Stimulated activated CD4-positive, alpha-beta T cell treated with anti-CD3 and anti-CD28 coated beads, Interleukin-1b, Interleukin-23, amount 100 ng/mL, for 48 hours (primary cell): ENCODE data around the gene USB1.

Experiments used
- DNase-seq: peaks from one replicate; pipeline ENCODE4 v3.0.0-alpha.2; 2020

Gene USB1

GRCh38 chr16:58035356-58036170, 34.4 kb downstream of the USB1 start:
- DNase-seq, result no peak

GRCh38 chr16:58036943-58037342, 35.7 kb downstream of the USB1 start:
- DNase-seq, result no peak

- DNase-seq, result no peak
These were observed 36.3 kb downstream of the USB1 start for GRCh38 chr16:58037365-58038057.

GRCh38 chr16:58038219-58038641, 37.0 kb downstream of the USB1 start:
- no peak for DNase-seq

- DNase-seq, result no peak
These were observed 38.8 kb downstream of the USB1 start for GRCh38 chr16:58039829-58040495.

GRCh38 chr16:58040496-58040846, 39.3 kb downstream of the USB1 start:
- DNase-seq, result no peak

- DNase-seq, result no peak
These were observed 39.9 kb downstream of the USB1 start for GRCh38 chr16:58040945-58041627.

- no peak for DNase-seq
These were observed 40.4 kb downstream of the USB1 start for GRCh38 chr16:58041628-58041955.

GRCh38 chr16:58042001-58042885, 41.0 kb downstream of the USB1 start:
- DNase-seq, result no peak

GRCh38 chr16:58042886-58043515, 41.8 kb downstream of the USB1 start:
- no peak for DNase-seq

- DNase-seq, result no peak
These were observed 42.5 kb downstream of the USB1 start for GRCh38 chr16:58043571-58044155.

GRCh38 chr16:58044266-58045019, 43.2 kb downstream of the USB1 start:
- DNase-seq, result no peak

GRCh38 chr16:58045096-58045495, 43.9 kb downstream of the USB1 start:
- DNase-seq, result no peak

GRCh38 chr16:58046054-58046881, 45.1 kb downstream of the USB1 start:
- DNase-seq, result no peak

GRCh38 chr16:58046936-58047335, 45.7 kb downstream of the USB1 start:
- no peak for DNase-seq

- DNase-seq, result no peak
These were observed 46.5 kb downstream of the USB1 start for GRCh38 chr16:58047557-58048348.

- DNase-seq, result no peak
These were observed 47.5 kb downstream of the USB1 start for GRCh38 chr16:58048494-58049231.
